RCC 7860 (cell line): Measurements from ENCODE around the gene ENTHD1.

Source experiments
- DNase-seq: peaks from one replicate; pipeline ENCODE4 v3.0.0-alpha.2; 2015; ENCODE audit warnings: low spot score
- FAIRE-seq: peaks from 2 replicates; lab custom pipeline; 2012; peaks lifted over from hg19 to GRCh38; lab: Jason Lieb, UNC

ENTHD1 gene

GRCh38 chr22:39718921-39719475, 174.6 kb downstream of the ENTHD1 start:
- no peak for FAIRE-seq

GRCh38 chr22:39718206-39718605, 175.4 kb downstream of the ENTHD1 start:
- DNase-seq (no peak), FAIRE-seq (no peak)

More at GRCh38 chr22:39718921-39719475, 174.6 kb downstream of the ENTHD1 start:
- no peak for DNase-seq

- FAIRE-seq, result no peak
Measured at GRCh38 chr22:39717099-39717498, 176.5 kb downstream of the ENTHD1 start.

GRCh38 chr22:39716534-39716933, 177.0 kb downstream of the ENTHD1 start:
- DNase-seq, result no peak
- no peak for FAIRE-seq

More at GRCh38 chr22:39717099-39717498, 176.5 kb downstream of the ENTHD1 start:
- DNase-seq, result no peak

GRCh38 chr22:39715778-39716495, 177.6 kb downstream of the ENTHD1 start:
- DNase-seq, result no peak
- FAIRE-seq, result no peak

GRCh38 chr22:39714321-39714720, 179.2 kb downstream of the ENTHD1 start:
- DNase-seq (no peak), FAIRE-seq (no peak)

GRCh38 chr22:39713799-39714290, 179.7 kb downstream of the ENTHD1 start:
- FAIRE-seq, result no peak
- no peak for DNase-seq

GRCh38 chr22:39712751-39713525, 180.6 kb downstream of the ENTHD1 start:
- no peak for DNase-seq
- FAIRE-seq, result no peak

GRCh38 chr22:39712081-39712480, 181.5 kb downstream of the ENTHD1 start:
- DNase-seq (no peak), FAIRE-seq (no peak)

- FAIRE-seq (no peak), DNase-seq (no peak)
Measured at GRCh38 chr22:39710380-39711150, 183.0 kb downstream of the ENTHD1 start.

- FAIRE-seq (no peak), DNase-seq (no peak)
Measured at GRCh38 chr22:39707816-39708215, 185.7 kb downstream of the ENTHD1 start.

- no peak for FAIRE-seq
- no peak for DNase-seq
Measured at GRCh38 chr22:39707351-39707750, 186.2 kb downstream of the ENTHD1 start.

GRCh38 chr22:39706376-39707140, 187.0 kb downstream of the ENTHD1 start:
- DNase-seq, result no peak
- no peak for FAIRE-seq

- DNase-seq, result no peak
- no peak for FAIRE-seq
Measured at GRCh38 chr22:39705386-39705785, 188.2 kb downstream of the ENTHD1 start.

GRCh38 chr22:39703928-39704639, 189.5 kb downstream of the ENTHD1 start:
- FAIRE-seq (no peak), DNase-seq (no peak)

GRCh38 chr22:39703091-39703490, 190.5 kb downstream of the ENTHD1 start:
- DNase-seq (no peak), FAIRE-seq (no peak)

- FAIRE-seq (no peak), DNase-seq (no peak)
Measured at GRCh38 chr22:39700565-39700964, 193.0 kb downstream of the ENTHD1 start.

- DNase-seq (no peak), FAIRE-seq (no peak)
Measured at GRCh38 chr22:39699631-39700360, 193.8 kb downstream of the ENTHD1 start.
